Urinary bladder (tissue), 4 donors: ENCODE data around the gene DCLK1. TPM values are rescaled to one million over a fixed set of nuclear protein-coding genes. Genes with fewer than 3 reads are reported as not detected.

ENCODE experiments used
- DNase-seq: peaks from one replicate; pipeline ENCODE4 v3.0.0-alpha.2; 2015; ENCODE audit errors: extremely low spot score
- H3K27ac ChIP-seq: one replicate; pipeline ENCODE4 v1.5.1; 2013; ENCODE audit warnings: low read depth, mild to moderate bottlenecking, moderate library complexity
- H3K36me3 ChIP-seq: one replicate; pipeline ENCODE4 v1.6.1; 2013; ENCODE audit warnings: mild to moderate bottlenecking, moderate library complexity; ENCODE audit not compliant: insufficient read depth
- H3K4me1 ChIP-seq: one replicate; pipeline ENCODE4 v1.6.1; 2013; ENCODE audit warnings: mild to moderate bottlenecking, moderate library complexity; ENCODE audit not compliant: insufficient read depth
- H3K4me3 ChIP-seq: one replicate; pipeline ENCODE4 v1.5.1; 2013; ENCODE audit warnings: low read depth, low read length
- WGBS: extraction: QIAGEN DNeasy Blood & Tissue Kit; methylation state at CpG from one replicate; pipeline ENCODE4 v1.1.7; 2013; 5-methylcytosine and 5-hydroxymethylcytosine counted together
- polyA plus RNA-seq: library from polyadenylated mRNA; stranded (reverse); fragments of 200-250 nt; gene quantifications from one replicate; pipeline ENCODE4 v1.2.3, GENCODE V29; 2013
- total RNA-seq: library from RNA; depleted of rRNA; stranded (reverse); fragments of >200 nt; gene quantifications from one replicate; pipeline ENCODE4 v1.2.3, GENCODE V29; 2014
- donor health status: healthy with polysubstance abuse.
- donor health status: healthy.

The DCLK1 gene
- total and polyA plus RNA-seq, 2 donors = 6.5 to 89.1 TPM

DNA sequence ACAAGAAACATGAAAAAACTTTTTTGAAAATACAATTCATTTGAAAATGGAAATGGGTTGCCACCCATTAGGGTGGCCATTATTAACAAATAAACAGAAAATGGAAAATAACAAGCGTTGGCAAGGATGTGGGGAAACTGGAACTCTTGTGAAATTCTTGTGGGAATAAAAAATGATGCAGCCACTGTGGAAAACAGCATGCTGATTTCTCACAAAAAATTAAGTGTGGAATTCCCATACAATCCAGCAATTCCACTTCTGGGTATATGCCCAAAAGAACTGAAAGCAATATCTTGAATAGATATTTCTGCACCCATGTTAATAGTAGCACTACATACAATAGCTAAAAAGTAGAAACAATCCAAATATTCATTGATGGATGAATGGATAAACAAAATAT, 165.2 kb downstream of the DCLK1 start:
- no peak for DNase-seq
- H3K4me1 ChIP-seq = no peaks in the 10 kb centered on the region
- H3K36me3 ChIP-seq = no peaks in the 10 kb centered on the region
- H3K27ac ChIP-seq = no peak overlapping the region
- H3K4me3 ChIP-seq = no peak overlapping the region
- 71% methylated on average over 1 of the region's 1 CpG for WGBS

DNA sequence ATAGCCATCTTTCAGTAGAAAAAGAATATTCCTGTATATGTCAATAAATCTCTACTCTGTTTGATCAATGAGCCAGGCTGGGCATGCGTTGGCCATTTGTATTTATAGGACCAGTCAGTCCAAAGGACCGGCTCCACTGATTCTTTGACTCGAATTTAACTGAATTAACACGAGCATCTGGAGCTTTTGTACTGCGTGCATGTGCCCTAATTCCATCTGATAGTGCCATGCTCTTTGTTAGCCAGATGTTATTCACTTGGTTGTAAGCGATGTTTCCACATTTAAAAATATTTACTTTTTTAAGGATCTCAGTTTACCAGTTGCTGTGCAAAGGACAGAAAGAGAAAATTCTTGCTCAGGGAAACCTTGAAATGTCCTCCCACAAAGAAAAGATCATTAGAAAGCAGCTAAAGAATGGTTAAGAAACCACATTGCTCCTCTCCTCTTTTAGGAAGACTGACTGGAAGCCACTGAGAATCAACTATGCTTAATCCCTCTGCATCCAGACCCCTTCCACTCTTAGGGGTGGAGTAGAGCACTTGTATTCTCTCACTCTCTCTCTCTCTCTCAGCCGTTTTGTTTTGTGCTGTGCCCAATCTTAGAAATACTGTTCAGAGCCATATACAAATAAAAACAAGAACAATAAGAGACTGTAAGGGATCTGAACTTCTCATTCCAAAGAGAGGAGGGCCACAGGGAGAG, 165.8 kb downstream of the DCLK1 start:
- no peak overlapping the region for H3K27ac ChIP-seq
- WGBS = 78% methylated on average over 7 of the region's 7 CpGs

GRCh38 chr13:35964863-35965180, 166.4 kb downstream of the DCLK1 start:
- WGBS = 19% methylated on average over 4 of the region's 4 CpGs
- DNase-seq = no peak
- no peaks in the 10 kb centered on the region for H3K4me1 ChIP-seq

More for the DNA sequence above, 165.8 kb downstream of the DCLK1 start:
- Histone ChIP-seq H3K4me3 (no peak overlapping the region), H3K36me3 (no peaks in the 10 kb centered on the region), H3K4me1 (no peaks in the 10 kb centered on the region)
- DNase-seq = no peak

DNA sequence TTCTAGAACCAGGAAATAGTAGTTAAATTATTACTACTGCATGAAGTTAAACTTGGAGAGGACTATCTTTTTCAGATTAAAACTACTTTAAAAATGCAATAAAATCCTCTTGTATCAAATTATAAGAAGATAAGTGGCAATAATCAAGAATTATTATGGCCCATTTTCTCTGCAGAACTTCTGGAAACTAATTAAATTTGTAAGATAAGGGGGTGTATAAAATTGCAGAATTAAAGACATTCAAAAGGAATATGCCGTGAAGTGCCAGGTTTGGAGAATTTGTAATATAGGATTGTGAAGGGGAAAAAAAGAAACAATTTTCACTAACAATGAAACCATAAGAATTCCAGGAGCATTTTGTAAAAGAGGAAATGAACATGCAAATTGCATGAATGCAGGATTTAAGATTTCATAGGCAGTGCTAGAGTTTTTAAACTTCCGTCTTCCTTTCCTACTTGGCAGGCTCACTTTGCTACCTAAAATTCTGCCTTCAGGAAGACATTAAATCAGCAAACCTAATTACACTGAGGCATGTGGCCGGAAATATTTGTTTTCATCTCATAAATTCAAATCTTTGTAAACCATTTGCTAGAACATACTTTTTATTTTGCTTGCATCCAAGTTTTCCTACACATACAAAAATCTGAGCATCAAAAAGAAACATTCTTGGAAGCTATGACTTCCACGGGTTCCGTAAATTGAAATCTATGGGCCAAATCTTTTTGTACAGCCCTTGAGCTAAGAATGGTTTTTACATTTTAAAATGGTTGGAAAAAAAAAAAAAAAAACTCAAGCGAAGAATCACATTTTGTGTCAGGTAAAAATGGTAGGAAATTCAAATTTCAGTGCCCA, 166.9 kb downstream of the DCLK1 start:
- no peak for DNase-seq
- 58% methylated on average over 6 of the region's 6 CpGs for WGBS
- no peaks in the 10 kb centered on the region for H3K36me3 ChIP-seq
- H3K4me1 ChIP-seq = no peaks in the 10 kb centered on the region
- no peak overlapping the region for H3K27ac ChIP-seq
- no peak overlapping the region for H3K4me3 ChIP-seq

More at GRCh38 chr13:35964863-35965180, 166.4 kb downstream of the DCLK1 start:
- no peaks in the 10 kb centered on the region for H3K36me3 ChIP-seq
- H3K4me3 ChIP-seq = no peak overlapping the region
- H3K27ac ChIP-seq = no peak overlapping the region

GRCh38 chr13:35961461-35962220, 169.5 kb downstream of the DCLK1 start:
- H3K27ac ChIP-seq = no peak overlapping the region
- H3K4me1 ChIP-seq = no peaks in the 10 kb centered on the region
- no peak for DNase-seq
- no peaks in the 10 kb centered on the region for H3K36me3 ChIP-seq
- H3K4me3 ChIP-seq = no peak overlapping the region
- WGBS = 86% methylated on average over 5 of the region's 5 CpGs

GRCh38 chr13:35961002-35961401, 170.2 kb downstream of the DCLK1 start:
- Histone ChIP-seq H3K4me1 (no peaks in the 10 kb centered on the region), H3K27ac (no peak overlapping the region), H3K4me3 (no peak overlapping the region), H3K36me3 (no peaks in the 10 kb centered on the region)
- DNase-seq = no peak

DNA sequence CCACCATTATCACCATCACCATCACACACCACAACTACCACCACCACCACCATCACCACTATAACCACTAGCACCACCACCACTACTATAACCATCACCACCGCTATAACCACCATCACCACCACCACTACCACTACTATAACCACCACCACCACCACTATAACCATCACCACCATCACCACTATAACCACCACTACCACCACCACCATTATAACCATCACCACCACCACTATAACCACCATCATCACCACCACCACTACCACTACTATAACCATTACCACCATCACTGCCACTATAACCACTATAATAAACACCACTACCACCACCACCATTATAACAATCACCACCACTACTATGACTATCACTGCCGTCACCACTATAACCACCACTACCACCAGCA, 173.2 kb downstream of the DCLK1 start:
- no peak for DNase-seq
- 95% methylated on average over 2 of the region's 2 CpGs for WGBS
- Histone ChIP-seq H3K4me3 (no peak overlapping the region), H3K27ac (no peak overlapping the region), H3K4me1 (no peaks in the 10 kb centered on the region), H3K36me3 (no peaks in the 10 kb centered on the region)

DNA sequence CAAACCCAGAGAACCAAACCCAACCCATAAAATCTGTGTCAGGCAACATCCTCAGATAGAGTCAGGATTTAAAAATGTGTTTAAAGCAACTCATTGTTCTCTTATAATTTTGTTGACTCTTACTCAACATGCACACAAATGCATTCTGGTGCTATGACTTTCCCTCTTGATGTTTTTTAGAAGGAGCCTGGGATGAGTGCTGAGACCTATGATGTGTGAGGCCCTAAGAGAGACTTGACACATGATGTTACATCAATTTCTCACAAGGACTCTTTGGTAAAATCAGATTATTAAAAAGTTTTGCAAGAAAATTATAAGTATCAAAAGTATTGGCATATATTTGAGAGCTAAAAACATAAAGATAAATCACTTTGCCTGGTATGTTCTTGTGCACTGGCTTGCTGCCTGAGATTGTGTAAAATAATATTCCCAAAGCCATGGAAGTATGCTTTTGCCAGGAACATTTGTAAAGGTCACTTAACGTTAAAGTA, 173.9 kb downstream of the DCLK1 start:
- WGBS = 28% methylated on average over 1 of the region's 1 CpG
- H3K4me3 ChIP-seq = no peak overlapping the region
- H3K36me3 ChIP-seq = no peaks in the 10 kb centered on the region
- no peak overlapping the region for H3K27ac ChIP-seq
- no peaks in the 10 kb centered on the region for H3K4me1 ChIP-seq
- no peak for DNase-seq

DNA sequence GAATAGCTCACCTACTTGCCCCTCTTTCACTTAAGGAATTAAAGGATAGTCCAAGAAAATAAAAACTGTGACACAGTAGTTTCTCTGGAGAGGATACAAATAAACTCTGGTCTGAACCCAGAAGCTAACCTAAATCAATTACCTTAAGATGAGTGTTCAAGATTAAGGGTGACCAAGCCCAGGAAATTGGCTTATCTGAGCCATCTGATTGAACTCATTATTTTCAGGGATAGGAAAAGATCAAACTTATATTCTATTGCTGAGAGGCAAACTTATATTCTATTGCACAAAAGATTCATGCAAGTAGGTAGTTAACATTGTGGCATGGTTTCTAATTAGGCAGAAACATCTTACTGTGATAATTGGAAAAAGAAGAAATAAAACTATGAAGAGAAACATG, 175.1 kb downstream of the DCLK1 start:
- Histone ChIP-seq H3K4me3 (no peak overlapping the region), H3K27ac (no peak overlapping the region), H3K36me3 (no peaks in the 10 kb centered on the region), H3K4me1 (no peaks in the 10 kb centered on the region)
- no peak for DNase-seq

- WGBS = 18% methylated on average over 3 of the region's 3 CpGs
- Histone ChIP-seq H3K27ac (no peak overlapping the region), H3K4me3 (no peak overlapping the region), H3K36me3 (no peaks in the 10 kb centered on the region), H3K4me1 (no peaks in the 10 kb centered on the region)
- no peak for DNase-seq
These were observed 177.0 kb downstream of the DCLK1 start for GRCh38 chr13:35954207-35954560.

- 11% methylated on average over 12 of the region's 12 CpGs for WGBS
- Histone ChIP-seq H3K27ac (no peak overlapping the region), H3K4me1 (no peaks in the 10 kb centered on the region), H3K4me3 (no peak overlapping the region), H3K36me3 (no peaks in the 10 kb centered on the region)
- DNase-seq = peak; percentile 87
These were observed 177.5 kb downstream of the DCLK1 start for GRCh38 chr13:35953537-35954206.

GRCh38 chr13:35947315-35947714, 183.9 kb downstream of the DCLK1 start:
- DNase-seq = no peak
- Histone ChIP-seq H3K36me3 (no peaks in the 10 kb centered on the region), H3K27ac (no peak overlapping the region), H3K4me3 (no peak overlapping the region), H3K4me1 (peaks cover 1% of the 10 kb centered on the region)
- WGBS = 67% methylated on average over 4 of the region's 4 CpGs

- Histone ChIP-seq H3K27ac (no peak overlapping the region), H3K36me3 (no peaks in the 10 kb centered on the region), H3K4me3 (no peak overlapping the region), H3K4me1 (peaks cover 1% of the 10 kb centered on the region)
- 89% methylated on average over 4 of the region's 4 CpGs for WGBS
- no peak for DNase-seq
These were observed 185.8 kb downstream of the DCLK1 start for GRCh38 chr13:35945368-35945767.
